DMS114 treated with DMSO at 0.1 percent for 48 hours (cell line): ENCODE results near the gene AXL.
"Not testable (repeated sequence)": the region's sequence is repeated elsewhere in the genome, so short reads cannot be mapped to it uniquely, and the experiment has no call there.

Experiments
- DNase-seq: peaks from one replicate; lab custom pipeline; 2025; ENCODE audit not compliant: unreplicated experiment; lab: John Stamatoyannopoulos, UW

The AXL gene

GRCh38 chr19:41206456-41206855, 12.6 kb upstream of the AXL start:
- DNase-seq, result no peak

- DNase-seq, result no peak
Measured at GRCh38 chr19:41206926-41207750, 11.9 kb upstream of the AXL start.

- DNase-seq, result no peak
Measured at GRCh38 chr19:41214161-41214560, 4.9 kb upstream of the AXL start.

DNA sequence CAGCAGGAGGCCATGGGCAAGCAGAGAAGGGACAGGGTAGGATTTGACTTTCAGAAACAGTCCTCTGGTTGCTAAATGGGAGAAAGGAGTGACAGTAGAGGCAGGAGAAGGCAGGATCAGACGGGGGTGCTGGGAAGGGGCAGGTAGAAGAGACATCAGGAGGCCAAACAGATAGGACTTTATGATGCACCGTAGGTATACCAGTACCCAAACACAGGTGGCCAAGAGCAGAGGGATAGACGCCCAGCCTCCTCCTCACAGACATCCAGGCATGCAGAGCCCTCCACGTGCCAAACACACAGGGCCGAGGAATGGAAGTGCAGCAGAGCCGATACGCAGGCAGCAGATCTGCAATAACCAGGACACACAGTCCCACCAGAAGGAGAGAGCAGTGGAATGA, 1.3 kb upstream of the AXL start:
- no peak for DNase-seq

GRCh38 chr19:41218249-41218614, 791 bp upstream of the AXL start:
- no peak for DNase-seq

GRCh38 chr19:41219924-41220567, 1.0 kb downstream of the AXL start:
- no peak for DNase-seq

- DNase-seq, result no peak
Measured at GRCh38 chr19:41220811-41221210, 1.8 kb downstream of the AXL start.

DNA sequence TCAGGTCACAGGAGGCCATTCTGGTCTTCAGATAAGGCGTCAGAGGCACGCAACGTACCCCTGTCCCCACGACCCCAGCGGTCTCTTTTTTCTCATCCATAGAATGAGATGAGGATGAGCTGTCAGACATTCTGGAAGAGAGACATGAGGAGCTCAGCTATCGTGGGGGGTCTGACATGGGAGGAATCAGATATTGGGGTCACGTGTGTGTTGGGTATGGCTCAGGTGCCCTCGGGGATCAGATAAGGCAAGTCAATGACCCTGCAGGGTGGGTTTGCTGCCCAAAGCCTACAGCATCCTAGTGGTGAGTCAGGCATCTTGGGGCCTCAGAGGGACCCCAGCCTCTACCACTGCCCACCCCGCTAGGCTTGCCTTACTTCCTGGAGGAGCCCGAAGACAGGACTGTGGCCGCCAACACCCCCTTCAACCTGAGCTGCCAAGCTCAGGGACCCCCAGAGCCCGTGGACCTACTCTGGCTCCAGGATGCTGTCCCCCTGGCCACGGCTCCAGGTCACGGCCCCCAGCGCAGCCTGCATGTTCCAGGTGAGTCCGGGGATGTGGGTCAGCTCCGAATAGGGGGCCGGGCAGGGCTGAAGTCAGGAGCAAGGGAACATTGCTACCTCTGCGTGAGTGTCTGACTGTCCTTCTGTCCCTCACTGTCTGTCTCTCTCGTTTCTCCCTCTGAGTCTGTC, 2.6 kb downstream of the AXL start:
- DNase-seq, result no peak

DNA sequence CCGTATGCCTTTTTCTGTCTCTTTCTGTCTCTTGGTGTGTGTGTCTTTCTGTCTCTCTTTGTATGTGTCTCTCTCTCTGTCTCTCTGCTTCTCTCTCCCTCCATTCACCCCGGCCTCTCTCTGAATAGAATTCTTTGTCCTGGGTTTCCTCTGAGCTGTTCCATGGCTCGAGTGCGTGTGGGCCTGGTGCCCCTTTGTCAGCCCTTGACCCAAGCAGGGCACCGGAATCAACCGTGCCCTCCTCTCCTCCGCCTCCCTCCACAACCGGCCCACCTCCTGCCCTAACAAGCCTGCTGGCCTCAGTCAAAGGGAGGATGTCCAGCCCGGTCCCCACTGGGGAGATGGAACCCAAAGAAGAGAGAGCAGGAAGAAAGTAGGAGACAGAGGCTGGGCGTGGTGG, 3.2 kb downstream of the AXL start:
- DNase-seq, result no peak

DNA sequence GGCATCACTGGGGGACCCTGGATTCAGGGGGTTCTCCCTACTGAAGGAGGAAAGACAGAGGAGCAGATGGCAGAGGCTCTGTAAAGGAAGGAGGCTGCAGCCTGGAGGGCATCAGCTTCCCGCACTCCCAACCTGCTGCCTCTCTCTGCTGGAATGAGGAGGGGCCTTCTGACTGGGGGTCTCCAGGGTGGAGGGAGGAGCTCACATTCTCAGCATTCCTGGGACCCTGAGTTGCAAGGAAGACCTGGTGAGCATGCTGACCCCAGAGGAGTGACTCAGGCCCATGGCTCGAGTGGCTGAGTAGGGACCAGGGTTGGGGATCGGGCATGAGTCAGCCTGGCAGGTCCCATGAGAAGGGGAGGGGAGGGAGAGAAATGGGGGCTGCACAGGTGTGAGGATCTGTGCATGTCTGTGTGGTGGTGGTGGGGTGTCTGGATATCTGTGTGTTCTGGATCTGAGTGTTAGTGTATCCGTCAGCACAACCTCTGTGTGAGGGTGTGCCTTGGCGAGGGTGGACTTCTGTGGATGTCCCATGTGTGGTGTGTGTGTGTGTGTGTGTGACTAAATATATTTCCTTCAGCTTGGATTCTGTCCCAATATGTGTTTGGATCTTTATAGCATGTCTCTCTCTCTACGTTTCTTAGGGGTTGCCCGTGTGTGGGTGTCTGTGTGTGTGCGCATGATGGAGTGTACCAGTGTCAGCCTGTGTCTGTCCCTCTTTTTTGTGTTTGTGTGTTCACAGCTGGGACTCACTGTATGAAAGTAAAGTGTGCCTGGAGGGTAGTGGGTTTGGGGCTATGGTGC, 4.6 kb downstream of the AXL start:
- DNase-seq, result no peak

DNA sequence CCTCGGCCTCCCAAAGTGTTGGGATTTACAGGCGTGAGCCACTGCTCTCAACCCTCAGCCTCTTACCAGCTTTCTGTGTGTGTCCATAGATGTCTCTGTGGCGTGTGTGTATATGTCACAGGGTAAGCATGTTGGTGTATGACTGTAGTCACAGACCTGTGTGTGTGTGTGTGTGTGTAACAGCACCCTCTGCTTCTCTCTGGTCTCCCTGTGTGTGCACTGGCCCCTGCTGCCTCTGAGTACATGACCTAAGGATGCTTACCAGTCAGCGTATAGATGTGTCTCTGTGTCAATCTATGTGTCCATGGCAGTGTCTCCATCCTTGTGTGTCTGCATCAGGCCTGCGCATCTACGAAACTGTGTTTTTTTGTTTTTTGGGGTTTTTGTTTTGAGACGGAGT, 5.6 kb downstream of the AXL start:
- no peak for DNase-seq

- DNase-seq, result no peak
Measured at GRCh38 chr19:41225238-41226052, 6.4 kb downstream of the AXL start.

DNA sequence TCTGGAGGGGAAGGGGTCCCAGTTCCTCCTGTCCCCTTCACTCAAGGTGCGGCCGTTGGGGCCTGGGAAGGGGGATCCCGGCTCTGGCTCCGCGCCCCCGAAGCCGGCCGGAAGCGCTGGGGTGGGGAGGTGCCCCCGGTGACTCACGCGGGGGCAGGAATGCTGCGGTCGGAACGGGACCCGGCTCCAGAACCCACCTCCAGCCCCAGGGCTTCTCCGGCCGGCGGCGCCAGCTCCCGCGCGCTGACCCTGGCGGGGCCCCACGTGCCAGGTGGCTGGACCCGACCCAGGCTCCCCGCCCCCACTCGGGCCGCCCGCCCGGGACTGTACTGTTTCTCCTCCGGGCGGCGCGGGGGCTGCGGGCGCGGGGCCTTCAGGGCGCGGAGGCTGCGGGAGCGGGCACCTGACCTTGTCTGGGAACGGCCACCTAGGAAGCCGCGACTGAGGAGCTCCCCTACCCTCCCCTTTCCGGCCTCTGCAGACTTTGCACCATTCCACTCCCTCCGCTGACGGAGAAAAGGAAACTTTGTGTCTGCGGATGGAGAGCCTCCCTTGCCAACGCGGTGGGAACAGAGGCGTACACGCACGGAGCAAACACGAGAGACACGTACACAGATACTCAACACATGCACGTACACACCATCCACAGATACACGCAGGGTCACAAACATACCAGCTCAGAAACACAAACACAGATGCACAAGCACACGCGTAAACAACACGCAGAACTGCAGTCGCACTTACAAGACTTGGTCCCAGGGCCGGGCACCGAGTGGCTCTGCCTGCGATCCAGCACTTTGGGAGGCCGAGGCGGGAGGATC, 7.2 kb downstream of the AXL start:
- no peak for DNase-seq

GRCh38 chr19:41226874-41227390, 7.9 kb downstream of the AXL start:
- no peak for DNase-seq

DNA sequence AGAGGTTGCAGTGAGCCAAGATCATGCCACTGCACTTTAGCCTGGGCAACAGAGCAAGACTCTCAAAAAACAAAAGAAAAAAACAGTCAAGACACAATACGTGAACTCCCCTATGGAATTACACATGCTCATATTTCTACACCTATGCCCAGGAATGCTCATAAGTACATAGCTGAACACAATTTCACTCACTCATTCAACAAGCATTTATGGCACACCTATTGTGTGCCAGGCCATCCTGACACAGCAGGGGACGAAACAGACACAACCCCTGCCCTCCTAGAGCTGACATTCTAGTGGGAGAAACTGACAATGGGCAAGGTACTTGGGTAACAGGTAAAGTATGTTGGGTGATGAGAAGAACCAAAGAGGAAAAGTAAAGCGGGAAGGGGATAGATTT, 9.5 kb downstream of the AXL start:
- DNase-seq, result no peak

- DNase-seq, result not testable (repeated sequence)
Measured at GRCh38 chr19:41229338-41229737, 10.3 kb downstream of the AXL start.

DNA sequence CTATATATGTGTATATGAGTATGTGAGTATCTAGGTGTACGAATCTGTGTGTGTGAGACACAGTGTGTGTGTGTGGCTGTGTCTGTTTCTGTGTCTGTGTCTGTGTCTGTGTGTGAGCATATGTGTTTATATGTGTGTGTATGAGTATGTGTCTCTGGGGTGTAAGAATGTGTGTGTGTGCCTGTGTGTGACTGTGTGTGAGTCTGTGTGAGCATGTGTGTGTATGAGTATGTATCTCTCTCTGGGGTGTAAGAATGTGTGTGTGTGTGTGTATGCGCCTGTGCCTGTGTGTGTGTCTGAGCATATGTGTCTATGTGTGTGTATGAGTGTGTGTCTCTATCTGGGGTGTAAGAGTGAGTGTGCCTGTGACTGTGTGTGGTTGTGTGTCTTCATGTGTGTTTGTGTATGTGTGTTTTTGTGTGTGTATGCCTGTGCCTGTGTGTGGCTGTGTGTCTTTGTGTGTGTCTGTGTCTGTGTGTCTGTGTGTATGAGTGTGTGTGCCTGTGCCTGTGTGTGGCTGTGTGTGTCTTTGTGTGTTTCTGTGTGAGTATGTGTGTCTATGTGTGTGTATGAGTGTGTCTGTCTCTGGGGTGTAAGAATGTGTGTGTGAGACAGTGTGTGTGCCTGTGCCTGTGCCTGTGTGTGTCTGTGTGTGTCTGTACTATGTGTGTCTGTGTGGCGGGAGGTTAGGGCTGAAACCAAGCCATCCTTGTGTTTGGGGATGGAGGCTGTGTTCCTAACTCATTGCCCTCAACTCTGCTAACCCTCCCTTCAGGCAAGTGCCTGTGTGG, 11.2 kb downstream of the AXL start:
- DNase-seq, result no peak

DNA sequence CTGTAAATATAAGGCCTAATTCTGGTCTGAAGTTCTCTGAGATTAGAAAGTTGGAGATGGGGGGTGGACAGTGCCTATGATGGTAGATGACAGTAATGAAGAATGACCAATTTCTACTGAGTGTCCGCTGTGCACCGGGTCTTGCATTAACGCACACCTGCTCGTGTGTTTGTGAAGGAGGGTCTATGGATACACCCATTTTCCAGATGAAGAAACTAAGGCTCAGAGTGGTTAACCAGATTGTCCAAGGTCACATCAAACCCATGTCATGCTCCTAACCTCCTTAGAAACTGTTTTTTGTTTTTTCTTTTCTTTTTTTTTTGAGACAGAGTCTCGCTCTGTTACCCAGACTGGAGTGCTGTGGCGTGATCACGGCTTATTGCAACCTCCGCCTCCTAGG, 13.7 kb downstream of the AXL start:
- DNase-seq, result no peak
